Activated CD8-positive, alpha-beta memory T cell treated with anti-CD3 and anti-CD28 coated beads, Interleukin-2, amount 10 ng/mL, durations not matched to agents 7 days and 5 days (primary cell): ENCODE results near the gene ANKRD13A. TPM values are rescaled to one million over a fixed set of nuclear protein-coding genes. Genes with fewer than 3 reads are reported as not detected.
A peak's percentile ranks its signal among the peaks of the same experiment; 100 is the strongest.

Experiments
- ATAC-seq: fragments of 150-1000 bp; cut with Tn5 transposase; one replicate; pipeline ENCODE4 v1.10.0; 2021; ENCODE audit warnings: moderate library complexity
- CTCF ChIA-PET: fragments of 350-600 bp; sonication (Branson Sonifier 250); formaldehyde crosslinking; loops from one replicate; lab custom pipeline; 2021; ENCODE audit warnings: antibody characterized with exemption; lab: Charles Lee
- DNase-seq: peaks from one replicate; pipeline ENCODE4 v3.0.0-alpha.2; 2020
- H3K27ac Mint-ChIP-seq: one replicate; pipeline ENCODE4 v1.8.0; 2021; ENCODE audit warnings: mild to moderate bottlenecking, mixed read lengths
- H3K27me3 Mint-ChIP-seq: one replicate; pipeline ENCODE4 v1.8.0; 2021; ENCODE audit warnings: mixed read lengths
- H3K36me3 Mint-ChIP-seq: one replicate; pipeline ENCODE4 v1.8.0; 2021; ENCODE audit warnings: mild to moderate bottlenecking, mixed read lengths
- H3K4me1 Mint-ChIP-seq: one replicate; pipeline ENCODE4 v1.8.0; 2021; ENCODE audit warnings: mixed read lengths
- H3K4me3 Mint-ChIP-seq: one replicate; pipeline ENCODE4 v1.8.0; 2021; ENCODE audit warnings: mild to moderate bottlenecking, moderate library complexity, mixed read lengths
- H3K9me3 Mint-ChIP-seq: one replicate; pipeline ENCODE4 v1.8.0; 2022; ENCODE audit warnings: low read depth, mixed read lengths
- total RNA-seq, 2 experiments: library from RNA; stranded (reverse); gene quantifications; one replicate each; pipeline ENCODE4 v1.2.3, GENCODE V29; 2021

ANKRD13A gene
- total RNA-seq, 2 experiments from 2014 or later = 68.6 to 78.2 TPM

- CTCF ChIA-PET = no interaction called here
- Mint-ChIP-seq H3K27ac (no peak overlapping the region), H3K4me3 (no peak overlapping the region), H3K36me3 (peaks cover 55% of the 10 kb centered on the region), H3K9me3 (no peaks in the 10 kb centered on the region), H3K4me1 (peaks cover 20% of the 10 kb centered on the region), H3K27me3 (no peaks in the 10 kb centered on the region)
- ATAC-seq (no peak), DNase-seq (no peak)
Observed at GRCh38 chr12:110023059-110023980, 24.1 kb downstream of the ANKRD13A start.

GRCh38 chr12:110024051-110024450, 24.8 kb downstream of the ANKRD13A start:
- CTCF ChIA-PET = interaction anchor here (0.8 kb wide), 1 partner anchor 12 kb away, joined by 3 read pairs; no protein-coding TSS in a partner anchor
- Mint-ChIP-seq H3K9me3 (no peaks in the 10 kb centered on the region), H3K36me3 (peaks cover 52% of the 10 kb centered on the region), H3K27me3 (no peaks in the 10 kb centered on the region), H3K4me3 (no peak overlapping the region), H3K4me1 (peaks cover 20% of the 10 kb centered on the region), H3K27ac (no peak overlapping the region)
- ATAC-seq = no peak
- no peak for DNase-seq

GRCh38 chr12:110028323-110028722, 29.1 kb downstream of the ANKRD13A start:
- Mint-ChIP-seq H3K27me3 (no peaks in the 10 kb centered on the region), H3K27ac (no peak overlapping the region), H3K9me3 (no peaks in the 10 kb centered on the region), H3K36me3 (peaks cover 45% of the 10 kb centered on the region), H3K4me3 (no peak overlapping the region), H3K4me1 (peaks cover 12% of the 10 kb centered on the region)
- ATAC-seq (no peak), DNase-seq (no peak)
- CTCF ChIA-PET = interaction anchor here (0.5 to 1.1 kb wide), 2 partner anchors 13 to 72 kb away, joined by 3 to 4 read pairs; no protein-coding TSS in a partner anchor

GRCh38 chr12:110029290-110029815, 30.1 kb downstream of the ANKRD13A start:
- CTCF ChIA-PET = interaction anchor here (1.1 kb wide), 1 partner anchor 14 kb away, joined by 4 read pairs; no protein-coding TSS in a partner anchor
- ATAC-seq = no peak
- H3K4me3 Mint-ChIP-seq = no peak overlapping the region

GRCh38 chr12:110033888-110034287, 34.7 kb downstream of the ANKRD13A start:
- H3K9me3 Mint-ChIP-seq = no peaks in the 10 kb centered on the region
- no peak overlapping the region for H3K4me3 Mint-ChIP-seq
- CTCF ChIA-PET = interaction anchor here (1.0 to 1.6 kb wide), 2 partner anchors 13 to 17 kb away, joined by 3 to 4 read pairs; no protein-coding TSS in a partner anchor
- H3K27me3 Mint-ChIP-seq = no peaks in the 10 kb centered on the region
- DNase-seq (no peak), ATAC-seq (no peak)
- peaks cover 58% of the 10 kb centered on the region for H3K36me3 Mint-ChIP-seq
- peaks cover 15% of the 10 kb centered on the region for H3K4me1 Mint-ChIP-seq
- no peak overlapping the region for H3K27ac Mint-ChIP-seq

More at GRCh38 chr12:110029290-110029815, 30.1 kb downstream of the ANKRD13A start:
- Mint-ChIP-seq H3K9me3 (no peaks in the 10 kb centered on the region), H3K27ac (no peak overlapping the region), H3K36me3 (peaks cover 48% of the 10 kb centered on the region), H3K4me1 (peaks cover 7% of the 10 kb centered on the region), H3K27me3 (no peaks in the 10 kb centered on the region)
- no peak for DNase-seq

GRCh38 chr12:110035534-110036104, 36.4 kb downstream of the ANKRD13A start:
- H3K9me3 Mint-ChIP-seq = no peaks in the 10 kb centered on the region
- CTCF ChIA-PET = interaction anchor here (0.9 kb wide), 1 partner anchor 11 kb away, joined by 3 read pairs; no protein-coding TSS in a partner anchor
- ATAC-seq = no peak
- no peak for DNase-seq
- H3K27me3 Mint-ChIP-seq = no peaks in the 10 kb centered on the region
- peaks cover 59% of the 10 kb centered on the region for H3K36me3 Mint-ChIP-seq
- peaks cover 32% of the 10 kb centered on the region for H3K4me1 Mint-ChIP-seq
- no peak overlapping the region for H3K4me3 Mint-ChIP-seq
- H3K27ac Mint-ChIP-seq = no peak overlapping the region

- no peaks in the 10 kb centered on the region for H3K27me3 Mint-ChIP-seq
- no peaks in the 10 kb centered on the region for H3K9me3 Mint-ChIP-seq
- CTCF ChIA-PET = no interaction called here
- DNase-seq (no peak), ATAC-seq (no peak)
- H3K36me3 Mint-ChIP-seq = peaks cover 60% of the 10 kb centered on the region
- peaks cover 44% of the 10 kb centered on the region for H3K4me1 Mint-ChIP-seq
- no peak overlapping the region for H3K4me3 Mint-ChIP-seq
- H3K27ac Mint-ChIP-seq = peak overlapping the region; percentile 40
Observed at GRCh38 chr12:110037315-110037714, 38.1 kb downstream of the ANKRD13A start.

- H3K27ac Mint-ChIP-seq = peak overlapping the region; percentile 92
- DNase-seq = no peak
- peaks cover 52% of the 10 kb centered on the region for H3K4me1 Mint-ChIP-seq
- no peaks in the 10 kb centered on the region for H3K9me3 Mint-ChIP-seq
- ATAC-seq = no peak
- no peak overlapping the region for H3K4me3 Mint-ChIP-seq
- H3K27me3 Mint-ChIP-seq = no peaks in the 10 kb centered on the region
- peaks cover 58% of the 10 kb centered on the region for H3K36me3 Mint-ChIP-seq
- CTCF ChIA-PET = no interaction called here
Observed at GRCh38 chr12:110038741-110039084, 39.5 kb downstream of the ANKRD13A start.

- no peak overlapping the region for H3K4me3 Mint-ChIP-seq
- H3K36me3 Mint-ChIP-seq = peaks cover 57% of the 10 kb centered on the region
- no peaks in the 10 kb centered on the region for H3K27me3 Mint-ChIP-seq
- CTCF ChIA-PET = interaction anchor here (0.8 to 0.9 kb wide), 3 partner anchors 20 to 43 kb away, joined by 3 to 4 read pairs (median 4); partner anchors contain the start of gene GIT2
- no peaks in the 10 kb centered on the region for H3K9me3 Mint-ChIP-seq
- peaks cover 54% of the 10 kb centered on the region for H3K4me1 Mint-ChIP-seq
- ATAC-seq = peak; percentile 61
- DNase-seq = peak; percentile 66
- peak overlapping the region; percentile 92 for H3K27ac Mint-ChIP-seq
Observed at GRCh38 chr12:110039085-110039807, 40.0 kb downstream of the ANKRD13A start.

GRCh38 chr12:110042264-110042663, 43.0 kb downstream of the ANKRD13A start:
- no peaks in the 10 kb centered on the region for H3K9me3 Mint-ChIP-seq
- DNase-seq (no peak), ATAC-seq (no peak)
- H3K27me3 Mint-ChIP-seq = no peaks in the 10 kb centered on the region
- CTCF ChIA-PET = interaction anchor here (1.1 kb wide), 1 partner anchor 389 kb away, joined by 3 read pairs; no protein-coding TSS in a partner anchor
- no peak overlapping the region for H3K4me3 Mint-ChIP-seq
- peaks cover 35% of the 10 kb centered on the region for H3K36me3 Mint-ChIP-seq
- H3K27ac Mint-ChIP-seq = peak overlapping the region; percentile 55
- peaks cover 61% of the 10 kb centered on the region for H3K4me1 Mint-ChIP-seq

GRCh38 chr12:110046451-110047187, 47.4 kb downstream of the ANKRD13A start:
- ATAC-seq (no peak), DNase-seq (no peak)
- no peaks in the 10 kb centered on the region for H3K27me3 Mint-ChIP-seq
- peaks cover 53% of the 10 kb centered on the region for H3K4me1 Mint-ChIP-seq
- peak overlapping the region; percentile 89 for H3K4me3 Mint-ChIP-seq
- H3K27ac Mint-ChIP-seq = no peak overlapping the region
- CTCF ChIA-PET = interaction anchor here (1.2 to 1.9 kb wide), 3 partner anchors 13 to 385 kb away, joined by 3 to 6 read pairs (median 4); no protein-coding TSS in a partner anchor
- H3K9me3 Mint-ChIP-seq = no peaks in the 10 kb centered on the region
- peaks cover 15% of the 10 kb centered on the region for H3K36me3 Mint-ChIP-seq

- peak overlapping the region; percentile 89 for H3K4me3 Mint-ChIP-seq
- CTCF ChIA-PET = interaction anchor here (1.2 to 1.9 kb wide), 4 partner anchors 14 to 384 kb away, joined by 3 to 6 read pairs (median 4); no protein-coding TSS in a partner anchor
- DNase-seq (no peak), ATAC-seq (no peak)
- H3K36me3 Mint-ChIP-seq = peaks cover 7% of the 10 kb centered on the region
- peaks cover 46% of the 10 kb centered on the region for H3K4me1 Mint-ChIP-seq
- peak overlapping the region; percentile 90 for H3K27ac Mint-ChIP-seq
- H3K27me3 Mint-ChIP-seq = no peaks in the 10 kb centered on the region
- no peaks in the 10 kb centered on the region for H3K9me3 Mint-ChIP-seq
Observed at GRCh38 chr12:110047297-110047940, 48.2 kb downstream of the ANKRD13A start.
